ACC112 (cell line): ENCODE data around the gene GPR12.
A peak's percentile ranks its signal among the peaks of the same experiment; 100 is the strongest.

Experiments used
- H2AFZ ChIP-seq: fragments of 200-600 bp; sonication (generic); one replicate; pipeline ENCODE4 v1.6.0; 2017; ENCODE audit warnings: antibody characterized with exemption, low read length; ENCODE audit not compliant: unreplicated experiment
- H3K27ac ChIP-seq: fragments of 200-600 bp; sonication (generic); 2 replicates; pipeline ENCODE4 v1.5.1; 2014; ENCODE audit warnings: low read depth, mild to moderate bottlenecking, antibody characterized with exemption, low read length, moderate library complexity
- H3K27me3 ChIP-seq: fragments of 200-600 bp; sonication (generic); 2 replicates; pipeline ENCODE4 v1.6.1; 2014; ENCODE audit warnings: mild to moderate bottlenecking, antibody characterized with exemption, low read length, moderate library complexity, mixed read lengths; ENCODE audit not compliant: insufficient read depth
- H3K36me3 ChIP-seq: fragments of 200-600 bp; sonication (generic); 2 replicates; pipeline ENCODE4 v1.6.1; 2016; ENCODE audit warnings: mild to moderate bottlenecking, antibody characterized with exemption, low read length, moderate library complexity, mixed read lengths; ENCODE audit not compliant: insufficient read depth
- H3K4me1 ChIP-seq: fragments of 200-600 bp; sonication (generic); one replicate; pipeline ENCODE4 v1.6.1; 2016; ENCODE audit warnings: low read length, mixed read lengths; ENCODE audit not compliant: insufficient read depth, unreplicated experiment, control insufficient read depth
- H3K4me3 ChIP-seq: fragments of 200-600 bp; sonication (generic); 2 replicates; pipeline ENCODE4 v1.5.1; 2014; ENCODE audit warnings: mild to moderate bottlenecking, low read depth, low read length
- H3K79me2 ChIP-seq: fragments of 200-600 bp; sonication (generic); one replicate; pipeline ENCODE4 v1.6.0; 2016; ENCODE audit warnings: low read length; ENCODE audit not compliant: control insufficient read depth, unreplicated experiment, insufficient read depth

The GPR12 gene, protein sequence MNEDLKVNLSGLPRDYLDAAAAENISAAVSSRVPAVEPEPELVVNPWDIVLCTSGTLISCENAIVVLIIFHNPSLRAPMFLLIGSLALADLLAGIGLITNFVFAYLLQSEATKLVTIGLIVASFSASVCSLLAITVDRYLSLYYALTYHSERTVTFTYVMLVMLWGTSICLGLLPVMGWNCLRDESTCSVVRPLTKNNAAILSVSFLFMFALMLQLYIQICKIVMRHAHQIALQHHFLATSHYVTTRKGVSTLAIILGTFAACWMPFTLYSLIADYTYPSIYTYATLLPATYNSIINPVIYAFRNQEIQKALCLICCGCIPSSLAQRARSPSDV

DNA sequence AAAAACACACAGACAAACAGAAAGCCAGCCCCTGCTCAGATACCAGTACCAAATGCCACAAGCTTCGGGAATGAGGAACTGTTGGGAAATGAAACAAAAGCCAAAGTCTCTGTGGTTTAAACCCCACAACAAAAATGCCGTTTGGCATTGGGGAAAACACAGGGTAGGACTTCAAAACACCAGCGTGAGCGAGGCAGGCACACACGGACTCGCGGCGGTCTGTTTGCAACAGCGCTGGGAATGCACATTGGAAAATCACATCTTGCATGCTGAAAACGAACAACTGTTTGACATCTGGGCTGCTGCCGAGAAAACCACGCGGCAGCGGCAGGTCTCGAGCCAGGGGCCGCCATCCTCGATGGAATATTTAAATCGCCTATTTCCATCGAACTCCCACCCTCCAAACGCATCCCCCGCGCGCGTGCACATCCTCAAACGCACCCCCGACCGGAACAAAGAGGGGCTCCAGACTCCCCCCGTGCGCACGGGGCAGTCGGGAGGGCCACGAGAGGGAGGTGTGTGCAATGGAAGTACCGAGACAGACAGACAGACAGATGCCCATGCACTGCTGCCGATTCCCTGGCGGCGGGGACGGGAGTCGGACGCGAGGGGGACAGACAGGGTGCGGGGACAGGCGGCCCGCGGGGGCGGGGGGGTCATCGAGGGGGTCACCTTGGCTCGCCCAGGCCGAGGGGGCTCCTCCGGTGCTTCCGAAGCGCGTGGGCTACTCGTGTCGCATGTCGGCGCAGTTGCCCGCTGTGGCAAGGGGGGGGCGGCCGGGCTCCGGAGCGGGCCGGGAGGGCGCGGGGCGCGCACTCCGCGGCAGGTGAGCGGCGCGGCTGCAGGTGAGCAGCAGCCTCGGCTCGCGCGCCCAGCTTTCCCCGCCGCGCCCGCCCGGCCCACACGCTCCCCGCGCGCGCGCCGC is at the start of gene GPR12:
Gene GPR12, minus strand, starts transcription at position 880 of the 925 bp plus-strand sequence. CDS start 959 bp downstream, outside the sequence.
- H3K27me3 ChIP-seq: peaks cover 96% of the 10 kb centered on the region
- no peak within 1 kb of the TSS for H2AFZ ChIP-seq
- H3K4me3 ChIP-seq: peak within 1 kb of the TSS; percentile 70
- H3K79me2 ChIP-seq: no peaks in the 10 kb centered on the region
- H3K4me1 ChIP-seq: no peaks in the 10 kb centered on the region
- no peak within 1 kb of the TSS for H3K27ac ChIP-seq
- H3K36me3 ChIP-seq: no peaks in the 10 kb centered on the region

DNA sequence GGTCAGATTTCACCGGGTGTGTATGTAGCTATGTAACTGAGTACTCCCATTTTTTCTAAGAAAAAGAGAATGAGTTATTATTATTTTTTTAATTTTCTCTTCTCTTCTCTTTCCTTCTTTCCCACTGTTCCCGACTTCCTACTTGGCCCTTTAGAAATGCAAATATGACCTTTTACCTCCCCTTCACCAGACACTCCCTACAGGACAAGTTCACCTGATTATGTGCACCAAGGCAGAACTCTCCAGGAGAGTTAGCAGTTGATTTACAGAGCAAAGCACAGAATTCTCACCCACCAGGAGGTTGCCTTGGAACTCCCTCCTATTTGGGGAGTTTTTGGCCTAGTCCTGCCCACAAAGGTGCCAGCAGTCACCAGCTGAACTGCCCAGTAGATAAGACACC is 49.5 kb upstream of the GPR12 start:
- Histone ChIP-seq H3K4me1 (no peaks in the 10 kb centered on the region), H3K27me3 (peaks cover 57% of the 10 kb centered on the region), H2AFZ (no peak overlapping the region)

DNA sequence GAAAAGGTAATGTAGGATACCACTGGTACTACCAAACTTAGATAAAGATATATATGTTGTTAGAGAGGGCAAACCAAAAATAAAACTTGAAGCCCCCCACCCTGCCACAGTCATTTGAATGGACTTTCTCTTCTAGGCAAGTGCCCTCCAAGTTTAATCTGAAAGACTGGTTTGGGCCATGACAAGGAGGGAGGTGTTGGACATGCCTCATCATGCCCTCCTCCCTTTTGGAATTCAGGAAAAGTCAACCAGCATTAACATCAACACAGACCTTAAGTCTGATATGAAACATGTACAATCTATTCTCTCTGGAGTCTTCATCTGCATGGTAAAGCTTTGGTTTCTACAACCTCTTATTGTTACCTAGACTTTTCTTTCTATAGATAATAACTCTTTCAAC is 46.3 kb upstream of the GPR12 start:
- no peaks in the 10 kb centered on the region for H3K79me2 ChIP-seq
- no peaks in the 10 kb centered on the region for H3K4me1 ChIP-seq
- no peak overlapping the region for H3K4me3 ChIP-seq
- H3K36me3 ChIP-seq: no peaks in the 10 kb centered on the region
- H2AFZ ChIP-seq: no peak overlapping the region
- peaks cover 50% of the 10 kb centered on the region for H3K27me3 ChIP-seq
- no peak overlapping the region for H3K27ac ChIP-seq

More for the DNA sequence above, 49.5 kb upstream of the GPR12 start:
- H3K4me3 ChIP-seq: no peak overlapping the region
- H3K36me3 ChIP-seq: no peaks in the 10 kb centered on the region
- H3K27ac ChIP-seq: no peak overlapping the region
- no peaks in the 10 kb centered on the region for H3K79me2 ChIP-seq

DNA sequence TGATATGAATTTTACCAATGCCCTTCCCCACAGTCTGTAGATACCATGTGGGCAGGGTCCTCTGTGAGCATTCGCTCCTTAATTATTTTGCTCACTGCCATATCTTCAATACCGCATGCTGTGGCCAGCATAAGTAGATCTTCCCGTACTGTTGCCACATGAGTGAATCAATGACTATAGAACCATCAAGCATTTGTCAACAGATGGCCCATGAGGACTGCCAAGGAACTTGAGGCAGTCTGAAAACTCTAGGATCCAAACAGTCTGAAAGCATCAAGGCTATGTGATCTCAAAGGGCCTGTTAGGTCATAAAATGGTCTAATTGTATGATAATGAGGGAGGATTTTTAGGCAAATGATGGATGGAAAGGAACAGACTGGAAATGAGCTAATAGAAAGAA is 27.4 kb upstream of the GPR12 start:
- H3K36me3 ChIP-seq: no peaks in the 10 kb centered on the region
- H3K27ac ChIP-seq: no peak overlapping the region
- H3K4me1 ChIP-seq: no peaks in the 10 kb centered on the region
- H3K4me3 ChIP-seq: no peak overlapping the region
- peaks cover 74% of the 10 kb centered on the region for H3K27me3 ChIP-seq
- no peak overlapping the region for H2AFZ ChIP-seq
- H3K79me2 ChIP-seq: no peaks in the 10 kb centered on the region

DNA sequence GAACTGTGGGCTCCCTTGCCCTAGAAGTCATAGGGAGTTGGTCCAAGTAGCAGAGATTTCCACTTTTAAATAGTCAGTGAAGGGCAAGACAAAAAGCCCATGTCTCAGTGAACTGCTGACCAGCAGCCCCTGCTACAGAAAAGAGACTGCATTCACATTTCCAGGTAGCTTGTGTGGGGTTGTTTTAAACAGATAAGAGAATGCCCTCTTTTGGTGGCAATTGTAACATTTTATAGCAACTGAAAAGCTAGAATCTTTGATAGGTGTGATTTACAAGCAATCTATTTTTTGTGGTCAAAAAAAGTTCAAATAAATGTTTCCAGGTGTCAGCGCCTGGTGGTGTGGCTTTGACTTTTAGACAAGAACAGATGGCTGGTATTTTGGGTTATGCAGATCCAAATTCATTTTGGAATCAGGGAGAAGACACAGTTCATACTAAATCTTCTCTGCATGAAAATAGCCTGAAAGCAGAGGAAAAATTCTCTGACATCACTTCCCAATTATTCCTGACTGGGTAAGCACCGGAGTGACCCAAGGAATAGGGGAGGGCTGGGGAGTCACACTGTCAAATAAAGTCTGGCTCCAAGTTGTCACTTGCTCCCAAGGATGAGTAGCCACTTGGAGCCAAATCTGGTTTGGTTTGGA is 26.2 kb upstream of the GPR12 start:
- Histone ChIP-seq H2AFZ (no peak overlapping the region), H3K27ac (no peak overlapping the region)

DNA sequence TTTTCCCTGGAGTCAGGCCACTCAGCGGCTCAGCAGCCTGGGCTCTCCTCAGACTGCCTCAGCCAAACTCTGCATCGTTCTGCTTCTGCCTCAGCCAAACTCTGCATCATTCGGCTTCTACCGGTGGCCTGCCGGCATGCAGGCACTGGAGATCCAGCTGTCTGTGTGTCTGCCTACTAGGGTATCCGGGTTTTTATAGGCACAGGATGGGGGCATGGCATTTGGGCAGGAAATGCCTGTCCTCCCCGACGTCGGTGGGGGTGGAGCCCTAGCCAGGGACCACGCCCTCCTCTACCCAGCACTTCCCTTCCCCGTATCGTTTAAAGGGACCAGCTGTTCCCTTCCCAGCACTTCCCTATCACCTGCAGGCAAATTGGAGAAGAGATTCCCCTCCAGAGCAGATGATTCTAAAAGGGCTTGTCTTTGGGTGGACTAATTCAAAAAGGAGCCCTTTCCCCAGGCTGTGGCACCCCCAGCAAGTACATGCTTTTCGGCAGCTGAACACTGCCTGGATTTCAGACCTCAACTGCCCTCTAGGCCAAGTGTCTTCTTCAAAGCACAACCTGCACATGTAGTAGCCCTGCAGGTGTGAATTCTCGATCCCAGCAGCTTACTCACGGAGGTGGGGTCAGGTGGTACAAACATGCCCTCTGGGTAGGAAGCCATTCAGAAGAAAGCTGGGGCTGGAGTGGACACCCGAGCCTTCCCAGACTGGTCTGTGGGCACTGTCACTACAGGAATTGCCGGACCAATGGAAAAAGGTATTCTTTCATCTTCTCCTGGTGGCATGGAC is 25.4 kb upstream of the GPR12 start:
- no peaks in the 10 kb centered on the region for H3K4me1 ChIP-seq
- no peak overlapping the region for H3K4me3 ChIP-seq
- H3K36me3 ChIP-seq: no peaks in the 10 kb centered on the region
- H3K27me3 ChIP-seq: peaks cover 81% of the 10 kb centered on the region
- H3K79me2 ChIP-seq: no peaks in the 10 kb centered on the region
- no peak overlapping the region for H3K27ac ChIP-seq
- no peak overlapping the region for H2AFZ ChIP-seq

More for the DNA sequence above, 26.2 kb upstream of the GPR12 start:
- no peaks in the 10 kb centered on the region for H3K79me2 ChIP-seq
- H3K4me3 ChIP-seq: no peak overlapping the region
- H3K27me3 ChIP-seq: peaks cover 79% of the 10 kb centered on the region
- H3K4me1 ChIP-seq: no peaks in the 10 kb centered on the region
- no peaks in the 10 kb centered on the region for H3K36me3 ChIP-seq

DNA sequence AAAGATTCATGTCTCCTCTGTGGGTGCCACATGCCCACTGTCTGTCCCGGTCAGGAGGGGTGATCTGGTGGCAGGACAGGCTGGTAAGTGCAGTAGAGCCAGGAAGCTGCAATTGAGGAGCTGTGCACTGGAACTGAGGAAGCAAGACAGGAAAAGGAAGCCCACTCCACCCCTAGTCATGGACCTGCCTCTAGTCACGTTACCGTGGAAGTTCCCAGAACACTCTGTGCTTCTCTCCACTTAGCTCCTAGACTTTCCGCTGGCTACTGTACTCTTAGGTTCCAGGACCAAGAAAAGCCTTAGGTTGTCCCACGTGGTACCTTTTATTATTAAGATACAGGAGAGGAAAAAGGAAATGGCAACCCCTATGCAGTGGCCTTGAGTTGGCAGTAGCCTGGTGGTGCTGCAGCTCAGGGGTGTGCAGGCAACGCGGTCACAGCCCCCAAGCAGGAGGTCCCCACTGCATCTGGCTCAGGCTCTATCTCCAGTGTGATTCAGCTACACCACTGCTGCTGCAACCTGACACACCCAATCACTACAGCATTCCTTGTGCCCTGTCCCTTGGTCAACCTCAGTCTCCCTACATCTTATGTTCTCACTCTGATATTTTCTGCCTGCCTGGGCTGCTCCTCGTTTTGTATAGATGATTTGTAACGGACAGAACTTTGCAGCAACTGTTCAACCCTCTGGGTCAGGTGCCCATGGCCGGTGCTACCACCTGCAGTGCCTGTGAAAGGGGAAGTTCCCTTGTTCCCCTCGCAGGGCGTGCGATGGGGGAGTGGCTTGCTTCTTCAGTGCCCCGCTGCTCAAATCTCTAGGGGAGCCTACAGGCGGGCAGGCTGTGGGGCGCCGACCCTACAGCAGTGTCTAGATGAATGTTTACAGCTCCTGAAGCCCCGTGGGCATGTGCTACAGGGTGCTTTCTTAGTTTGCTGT is 24.4 kb upstream of the GPR12 start:
- Histone ChIP-seq H3K4me1 (no peaks in the 10 kb centered on the region), H3K27me3 (peaks cover 87% of the 10 kb centered on the region), H3K4me3 (no peak overlapping the region), H3K27ac (no peak overlapping the region), H3K79me2 (no peaks in the 10 kb centered on the region), H2AFZ (no peak overlapping the region), H3K36me3 (no peaks in the 10 kb centered on the region)

DNA sequence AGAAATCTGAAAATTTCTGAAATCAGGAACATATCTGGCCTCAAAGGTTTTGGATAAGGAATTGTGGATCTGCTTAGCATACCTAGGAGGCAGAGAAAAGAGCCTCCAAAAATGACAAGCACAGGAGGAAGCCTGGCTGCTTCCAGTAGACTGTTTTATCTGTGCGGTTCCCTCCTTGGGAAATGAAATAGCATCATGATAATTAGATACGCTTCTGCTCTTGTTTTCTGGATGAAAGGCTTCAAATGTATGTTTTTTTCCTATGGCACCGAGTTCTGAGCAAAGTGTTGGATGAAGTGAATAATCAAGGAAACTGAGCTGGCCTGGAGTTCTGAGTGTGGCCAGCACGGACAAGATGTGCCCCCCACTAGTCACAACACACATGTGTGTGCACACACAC is 19.8 kb upstream of the GPR12 start:
- Histone ChIP-seq H2AFZ (no peak overlapping the region), H3K36me3 (no peaks in the 10 kb centered on the region), H3K4me3 (no peak overlapping the region), H3K27me3 (peaks cover 62% of the 10 kb centered on the region), H3K4me1 (no peaks in the 10 kb centered on the region), H3K79me2 (no peaks in the 10 kb centered on the region), H3K27ac (no peak overlapping the region)

DNA sequence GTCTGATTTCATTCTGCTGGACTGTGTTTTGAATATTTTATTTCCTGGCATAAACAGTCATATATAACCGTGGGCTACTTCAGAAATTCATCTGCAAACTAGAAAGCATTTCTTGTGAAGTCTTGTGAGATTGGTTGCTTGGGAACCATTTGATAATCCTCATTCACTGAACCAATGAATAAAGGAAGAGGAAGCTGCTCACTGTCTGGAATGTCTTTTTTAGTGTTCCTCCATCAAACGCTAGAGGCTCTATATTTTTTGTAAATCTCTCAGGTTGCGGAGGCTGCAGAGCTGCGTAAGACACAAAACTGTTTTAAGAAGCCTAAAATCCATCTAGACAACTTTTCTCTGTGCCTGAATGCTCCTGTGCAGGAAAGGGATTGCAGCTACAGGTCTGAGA is 18.7 kb upstream of the GPR12 start:
- Histone ChIP-seq H3K4me3 (no peak overlapping the region), H3K27ac (no peak overlapping the region), H3K4me1 (no peaks in the 10 kb centered on the region), H2AFZ (no peak overlapping the region), H3K27me3 (peaks cover 51% of the 10 kb centered on the region), H3K36me3 (no peaks in the 10 kb centered on the region), H3K79me2 (no peaks in the 10 kb centered on the region)
